ENCODE data around the gene EXOSC7. TPM values are rescaled to one million over a fixed set of nuclear protein-coding genes. Genes with fewer than 3 reads are reported as not detected.
"Not testable (repeated sequence)": the region's sequence is repeated elsewhere in the genome, so short reads cannot be mapped to it uniquely, and the experiment has no call there.

The EXOSC7 gene
- total RNA-seq, 2 donors from 2014 or later: 27.3 to 30.8 TPM

DNA sequence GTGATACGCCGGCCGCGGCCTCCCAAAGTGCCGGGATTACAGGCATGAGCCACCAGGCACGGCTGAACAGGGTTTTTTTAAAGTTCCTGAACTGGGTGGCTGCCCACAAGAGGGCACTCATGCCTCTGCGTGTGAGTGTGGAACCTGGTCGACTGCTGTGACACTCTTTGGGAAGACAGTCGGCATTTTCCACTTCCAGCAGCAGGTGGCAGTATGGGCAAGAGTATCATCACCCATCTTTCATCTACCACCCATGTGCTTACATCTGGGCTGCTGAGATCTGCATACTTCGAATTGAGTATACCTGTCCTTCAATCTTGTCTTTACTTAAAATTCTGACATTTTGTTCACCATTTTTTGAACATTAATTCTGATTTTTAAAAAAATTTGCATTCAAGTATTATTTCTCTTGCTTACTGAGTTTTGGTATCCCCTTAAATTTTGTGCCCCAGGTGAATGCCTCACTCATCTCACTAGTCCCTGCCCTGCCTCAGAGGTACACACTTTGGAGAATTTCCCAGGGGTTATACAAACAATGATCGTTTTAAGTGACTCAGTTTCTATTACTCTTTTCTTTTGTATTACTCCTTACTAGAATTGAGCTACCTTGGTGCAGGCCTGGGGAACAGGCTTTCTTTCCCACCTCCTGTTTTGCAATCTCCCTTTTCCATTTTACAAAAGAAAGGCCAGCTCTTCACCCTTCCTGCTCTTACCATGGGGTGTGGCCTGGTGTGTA lies 61.8 kb downstream of the EXOSC7 start:
- peak; percentile 96 for DNase-seq (ENCODE audit: low spot score)
- intact Hi-C loops (cut with DNase I): loop anchor here in 1 of 2 donors (5.0 to 10.0 kb wide), 5 partner anchors 63 to 627 kb away; partner anchors contain the start of genes EXOSC7 and ZDHHC3

DNA sequence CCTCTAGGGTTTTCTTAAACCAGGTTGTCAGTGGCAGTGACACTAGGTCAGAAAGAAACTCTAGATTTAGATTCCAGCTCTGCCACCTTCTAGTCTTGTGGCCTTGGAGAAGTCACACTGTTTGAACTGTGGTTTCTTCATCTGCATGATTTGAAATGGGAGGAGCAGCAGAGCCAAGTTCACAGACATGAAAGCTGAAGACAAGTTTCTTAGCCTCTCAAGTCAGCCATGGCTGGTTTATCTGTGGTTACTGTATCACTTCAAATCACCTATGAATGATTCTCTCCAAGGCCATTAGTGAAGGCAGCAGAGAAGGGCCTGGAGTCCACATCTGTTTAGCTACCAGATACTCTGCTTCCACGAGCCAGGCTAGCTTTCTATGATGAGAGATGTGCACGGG lies 65.6 kb downstream of the EXOSC7 start:
- no peak for DNase-seq (ENCODE audit: low spot score)
- intact Hi-C loops (cut with DNase I): loop anchor here in 1 of 2 donors (2.0 to 10.0 kb wide), 3 partner anchors 53 to 456 kb away; no protein-coding TSS in a partner anchor

DNA sequence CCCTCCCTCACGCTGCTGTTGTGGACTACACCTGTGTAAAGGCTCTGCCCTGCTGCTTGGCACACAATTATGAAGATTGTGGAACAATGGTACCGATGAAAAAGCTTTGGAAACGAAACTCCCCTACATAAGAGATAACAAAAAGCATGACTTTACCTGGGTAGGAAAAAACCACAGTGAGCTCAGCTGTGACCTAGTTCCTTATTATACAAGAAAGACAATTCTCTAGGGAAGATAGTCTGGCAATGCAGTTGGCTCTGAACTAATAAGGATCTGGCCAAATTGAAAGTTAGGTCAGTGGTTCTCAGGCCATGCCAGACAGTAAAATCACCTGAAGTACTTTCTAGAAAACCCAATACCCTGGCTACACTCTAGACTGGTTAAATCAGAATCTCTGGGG lies 66.1 kb downstream of the EXOSC7 start:
- intact Hi-C loops (cut with DNase I): loop anchor here in 1 of 2 donors (5.0 to 10.0 kb wide), 2 partner anchors 173 to 455 kb away; no protein-coding TSS in a partner anchor
- DNase-seq (ENCODE audit: low spot score): no peak

DNA sequence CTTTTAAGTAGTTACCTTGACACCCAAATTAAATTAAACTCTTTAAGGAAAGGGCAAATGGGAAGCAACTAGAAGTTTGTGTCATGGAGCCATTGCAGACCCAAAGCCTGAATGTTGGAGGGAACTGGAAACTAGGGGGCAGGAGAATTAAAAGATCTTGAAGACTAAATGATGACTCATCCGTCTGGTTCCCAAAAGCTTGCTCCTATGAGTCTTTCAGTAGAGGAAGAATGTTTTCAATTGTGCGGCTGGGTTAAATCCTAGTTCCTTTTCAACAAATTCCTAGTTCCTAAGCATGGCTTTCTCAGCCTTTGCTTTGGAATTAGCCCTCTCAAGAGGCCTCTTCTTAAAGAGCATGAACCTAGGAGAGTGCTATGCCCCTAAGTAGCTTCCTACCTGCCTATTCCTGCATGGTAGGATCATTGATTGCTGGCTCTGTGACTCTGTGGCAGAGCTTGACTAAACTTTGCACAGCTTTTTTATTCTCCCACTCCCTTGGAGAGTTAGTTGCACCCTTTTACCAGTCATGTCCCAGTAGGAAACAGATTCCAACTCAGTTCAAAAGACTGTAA lies 67.8 kb downstream of the EXOSC7 start:
- DNase-seq (ENCODE audit: low spot score): no peak
- intact Hi-C loops (cut with DNase I): loop anchor here in 1 of 2 donors (5.0 to 10.0 kb wide), 2 partner anchors 171 to 453 kb away; no protein-coding TSS in a partner anchor

DNA sequence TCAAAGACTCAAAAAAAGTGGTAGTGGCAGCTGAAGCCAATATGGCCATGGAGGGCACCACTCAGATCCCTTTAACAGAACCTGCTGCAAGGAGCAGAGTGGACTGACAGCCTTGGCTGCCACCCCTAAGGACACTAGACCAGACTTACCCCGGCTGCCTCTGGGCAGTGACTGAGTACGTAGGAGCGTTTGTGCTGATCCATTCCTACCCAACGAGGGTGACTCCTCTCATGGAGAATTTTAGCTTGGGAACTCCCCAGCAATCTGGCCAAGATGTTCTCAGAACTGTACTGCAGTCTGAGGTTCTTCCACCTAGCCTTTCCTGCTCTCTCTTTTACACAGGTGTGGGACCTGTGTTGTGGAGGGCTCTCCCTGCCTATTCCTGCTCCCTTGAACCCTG lies 72.2 kb downstream of the EXOSC7 start:
- no peak for DNase-seq (ENCODE audit: low spot score)
- intact Hi-C loops (cut with DNase I): loop anchor here in 1 of 2 donors (10.0 kb wide), 1 partner anchor 167 kb away; no protein-coding TSS in a partner anchor

DNA sequence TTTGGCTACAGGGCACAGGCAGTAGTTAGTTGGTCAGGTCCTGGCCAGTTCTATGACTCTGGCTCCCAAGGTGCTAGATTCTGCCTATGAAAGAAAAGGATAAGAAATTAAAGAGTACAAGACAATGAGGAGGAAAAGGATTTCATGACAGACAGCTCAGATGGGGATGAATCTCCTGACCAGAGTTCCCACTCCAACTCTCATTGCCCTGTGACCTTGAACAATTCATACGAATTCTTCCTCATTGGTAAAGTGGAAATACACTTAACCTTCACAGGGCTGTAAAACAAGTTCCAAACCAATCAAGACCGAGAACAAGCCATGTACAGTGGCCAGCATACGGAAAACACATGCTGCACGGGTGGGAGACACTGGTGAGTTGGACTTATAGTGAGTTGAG lies 73.8 kb downstream of the EXOSC7 start:
- intact Hi-C loops (cut with DNase I): loop anchor here in 1 of 2 donors (10.0 kb wide), 1 partner anchor 165 kb away; no protein-coding TSS in a partner anchor
- no peak for DNase-seq (ENCODE audit: low spot score)

DNA sequence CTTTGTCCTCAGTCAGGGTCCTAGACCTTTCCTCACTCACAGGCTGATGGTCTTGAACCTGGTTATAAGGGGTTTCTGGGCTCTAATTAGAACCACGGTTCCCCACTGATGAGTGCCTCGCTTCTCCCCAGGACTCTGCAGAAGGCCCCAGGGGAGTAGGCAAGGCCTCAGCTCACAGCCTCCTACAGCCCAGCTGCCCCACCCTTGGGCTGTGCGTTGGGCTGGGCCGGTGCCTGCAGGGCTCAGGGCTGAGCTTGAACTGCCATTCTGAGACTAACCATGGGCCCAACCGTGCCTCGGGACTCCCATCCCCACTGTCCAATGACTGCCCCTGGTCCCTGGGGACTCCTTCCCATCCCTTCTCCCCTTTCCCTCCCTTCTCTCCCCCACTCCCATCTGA lies 75.6 kb downstream of the EXOSC7 start:
- no peak for DNase-seq (ENCODE audit: low spot score)
- intact Hi-C loops (cut with DNase I): no loop called here

DNA sequence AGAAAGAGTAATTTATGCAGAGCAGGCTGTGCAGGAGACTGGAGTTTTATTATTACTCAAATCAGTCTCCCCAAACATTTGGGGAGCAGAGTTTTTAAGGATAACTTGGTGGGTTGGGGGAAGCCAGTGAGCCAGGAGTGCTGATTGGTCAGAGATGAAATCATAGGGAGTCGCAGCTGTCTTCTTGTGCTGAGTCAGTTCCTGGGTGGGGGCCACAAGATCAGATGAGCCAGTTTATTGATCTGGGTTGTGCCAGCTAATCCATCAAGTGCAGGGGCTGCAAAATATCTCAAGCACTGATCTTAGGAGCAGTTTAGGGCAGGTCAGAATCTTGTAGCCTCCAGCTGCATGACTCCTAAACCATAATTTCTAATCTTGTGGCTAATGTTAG lies 77.8 kb downstream of the EXOSC7 start:
- DNase-seq (ENCODE audit: low spot score); intact Hi-C loops (cut with DNase I): not testable (repeated sequence)

DNA sequence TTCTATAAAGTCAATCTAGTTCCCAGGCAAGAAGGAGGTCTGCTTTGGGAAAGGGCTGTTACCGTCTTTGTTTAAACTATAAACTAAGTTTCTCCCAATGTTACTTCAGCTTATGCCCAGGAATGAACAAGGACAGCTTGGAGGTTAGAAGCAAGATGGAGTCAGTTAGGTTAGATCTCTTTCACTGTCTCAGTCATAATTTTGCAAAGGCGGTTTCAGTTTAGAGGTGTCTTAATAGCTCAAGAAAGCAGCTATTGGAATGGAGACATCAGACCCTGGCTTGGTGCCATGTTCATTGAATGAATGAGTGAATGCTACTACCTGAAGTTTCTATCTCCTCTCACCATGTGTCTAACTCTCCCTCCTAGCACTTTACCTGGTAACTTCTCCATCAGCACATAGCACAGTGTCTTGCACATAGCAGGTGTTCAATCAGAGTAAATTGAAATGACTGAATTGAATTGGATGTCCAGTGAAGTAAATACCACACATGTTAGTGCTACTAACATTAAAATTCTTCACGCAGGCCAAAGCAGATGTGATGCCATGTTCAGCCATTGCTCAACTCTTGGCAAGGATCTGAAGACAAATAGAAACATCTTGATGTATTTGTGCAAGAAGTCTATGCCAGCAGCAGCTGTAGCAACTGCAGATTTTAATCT lies 78.3 kb downstream of the EXOSC7 start:
- DNase-seq (ENCODE audit: low spot score): no peak

DNA sequence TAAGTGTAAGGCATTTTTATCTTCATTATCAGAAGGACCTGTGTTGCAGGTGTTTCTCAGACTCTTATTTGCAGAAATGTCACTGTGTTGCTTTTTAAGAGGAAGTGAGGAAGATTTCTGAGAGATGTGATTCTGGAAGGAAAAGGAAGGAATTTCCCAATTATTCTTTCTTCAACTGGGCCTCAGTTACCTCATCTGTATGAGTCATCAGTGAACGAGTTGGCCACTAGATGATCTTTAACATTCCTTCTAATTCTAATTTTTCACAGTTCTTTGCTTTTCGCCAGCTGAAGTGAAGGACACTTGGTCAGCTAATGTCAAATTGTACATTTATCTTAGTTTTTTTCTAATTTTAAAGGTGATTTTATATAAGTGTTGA lies 79.0 kb downstream of the EXOSC7 start:
- intact Hi-C loops (cut with DNase I): no loop called here

More for the DNA sequence above, 78.3 kb downstream of the EXOSC7 start:
- intact Hi-C loops (cut with DNase I): no loop called here

DNA sequence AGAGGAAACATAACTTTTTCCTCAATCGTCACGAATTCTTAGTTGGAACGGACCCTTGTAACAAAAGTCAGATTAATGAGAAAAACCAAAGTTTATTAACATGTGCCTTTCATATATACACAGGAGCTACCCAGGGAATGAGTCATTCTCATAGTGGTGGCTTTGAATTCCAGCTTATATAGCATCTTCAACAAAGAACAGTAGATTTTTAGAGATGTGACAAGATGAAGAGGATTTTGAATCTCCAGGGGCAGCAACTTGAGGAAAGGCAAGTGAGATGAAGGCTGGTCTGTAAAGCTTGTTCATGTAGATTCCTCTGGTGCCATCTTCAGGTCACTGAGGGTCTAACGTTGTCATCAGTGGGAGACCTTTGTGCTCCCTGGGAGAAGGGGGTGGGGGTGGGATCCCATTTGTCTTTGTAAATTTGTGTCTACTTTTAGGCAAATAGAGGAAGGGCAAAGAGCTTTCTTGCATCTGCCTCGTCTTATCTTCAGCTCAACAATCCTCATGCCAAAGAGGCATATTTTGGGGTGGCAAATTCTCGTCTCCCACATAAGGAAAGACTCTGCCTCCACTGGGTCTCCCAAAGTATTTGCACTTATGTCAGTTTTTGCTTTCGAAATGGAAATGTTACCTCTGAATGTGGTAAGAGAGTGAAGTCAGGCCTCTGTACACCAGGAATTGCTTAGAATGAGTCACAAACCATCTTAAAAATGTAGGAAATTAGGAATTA lies 79.5 kb downstream of the EXOSC7 start:
- intact Hi-C loops (cut with DNase I): no loop called here

More for the DNA sequence above, 79.0 kb downstream of the EXOSC7 start:
- no peak for DNase-seq (ENCODE audit: low spot score)

DNA sequence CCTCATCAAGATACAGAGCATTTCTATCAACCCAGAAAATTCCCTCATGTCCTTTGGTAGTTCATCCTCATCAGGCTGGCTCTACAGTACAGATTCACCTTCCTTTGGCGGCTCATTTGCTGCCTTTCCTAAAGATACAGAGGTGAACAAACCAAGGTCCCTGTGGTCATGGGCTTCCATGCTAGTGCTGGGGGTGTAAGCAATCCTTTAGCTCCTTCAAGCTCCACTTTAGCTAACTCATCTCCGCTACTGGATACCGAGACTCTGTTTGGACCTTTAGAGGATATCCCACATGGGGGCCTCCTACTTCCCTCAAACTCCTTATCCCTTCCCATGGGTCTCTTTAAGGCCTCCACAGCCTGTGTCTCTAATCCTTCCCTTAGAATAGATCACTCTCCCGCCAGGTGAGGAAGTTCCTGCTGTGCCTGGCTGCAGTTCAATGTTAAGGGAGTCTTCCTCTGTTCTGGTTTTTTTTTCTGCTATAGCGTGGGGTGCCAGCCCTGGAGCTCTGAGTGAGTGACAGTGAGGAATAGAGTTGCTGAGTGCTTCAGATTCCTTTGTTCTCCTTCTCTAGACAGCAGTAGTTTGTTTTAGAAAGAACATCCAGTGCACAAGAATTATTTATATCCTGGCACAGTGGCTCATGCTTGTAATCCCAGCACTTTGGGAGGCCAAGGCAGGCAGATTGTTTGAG lies 80.7 kb downstream of the EXOSC7 start:
- intact Hi-C loops (cut with DNase I): no loop called here
- no peak for DNase-seq (ENCODE audit: low spot score)

More for the DNA sequence above, 79.5 kb downstream of the EXOSC7 start:
- DNase-seq (ENCODE audit: low spot score): no peak

DNA sequence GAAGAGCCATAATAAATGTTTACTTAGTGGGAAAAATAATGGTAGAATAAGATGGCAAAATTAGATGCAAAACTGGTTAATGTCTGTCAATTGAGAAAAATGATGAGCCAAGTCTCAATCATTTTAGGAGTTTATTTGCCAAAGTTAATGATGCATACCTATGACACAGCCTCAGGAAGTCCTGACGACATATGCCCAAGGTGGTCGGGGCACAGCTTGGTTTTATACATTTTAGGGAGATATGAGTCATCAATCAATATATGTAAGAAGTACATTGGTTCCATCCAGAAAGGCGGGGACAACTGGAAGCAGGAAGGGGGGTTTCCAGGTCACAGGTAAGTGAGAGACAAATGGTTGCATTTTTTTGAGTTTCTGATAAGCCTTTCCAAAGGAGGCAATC lies 81.5 kb downstream of the EXOSC7 start:
- intact Hi-C loops (cut with DNase I): no loop called here
- DNase-seq (ENCODE audit: low spot score): no peak

DNA sequence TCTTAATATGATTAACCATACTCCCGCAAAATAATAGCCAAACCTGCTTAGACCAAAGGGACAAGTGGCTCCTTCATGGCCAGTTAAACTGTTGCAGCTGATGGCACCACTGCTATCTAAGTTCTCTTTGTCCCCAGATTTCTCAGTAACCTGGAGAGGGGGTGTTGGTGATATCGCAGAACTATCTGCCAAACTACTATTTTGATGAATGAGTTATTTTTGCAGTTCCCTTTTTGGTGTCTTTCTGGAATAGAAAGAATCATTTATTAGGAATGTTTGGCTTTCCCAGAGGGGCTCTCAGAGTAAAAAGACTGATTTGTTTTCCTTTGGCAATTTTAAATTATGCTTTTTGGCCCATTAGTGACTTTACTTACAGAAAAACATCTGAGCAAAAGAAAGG lies 83.1 kb downstream of the EXOSC7 start:
- intact Hi-C loops (cut with DNase I): no loop called here
- no peak for DNase-seq (ENCODE audit: low spot score)

DNA sequence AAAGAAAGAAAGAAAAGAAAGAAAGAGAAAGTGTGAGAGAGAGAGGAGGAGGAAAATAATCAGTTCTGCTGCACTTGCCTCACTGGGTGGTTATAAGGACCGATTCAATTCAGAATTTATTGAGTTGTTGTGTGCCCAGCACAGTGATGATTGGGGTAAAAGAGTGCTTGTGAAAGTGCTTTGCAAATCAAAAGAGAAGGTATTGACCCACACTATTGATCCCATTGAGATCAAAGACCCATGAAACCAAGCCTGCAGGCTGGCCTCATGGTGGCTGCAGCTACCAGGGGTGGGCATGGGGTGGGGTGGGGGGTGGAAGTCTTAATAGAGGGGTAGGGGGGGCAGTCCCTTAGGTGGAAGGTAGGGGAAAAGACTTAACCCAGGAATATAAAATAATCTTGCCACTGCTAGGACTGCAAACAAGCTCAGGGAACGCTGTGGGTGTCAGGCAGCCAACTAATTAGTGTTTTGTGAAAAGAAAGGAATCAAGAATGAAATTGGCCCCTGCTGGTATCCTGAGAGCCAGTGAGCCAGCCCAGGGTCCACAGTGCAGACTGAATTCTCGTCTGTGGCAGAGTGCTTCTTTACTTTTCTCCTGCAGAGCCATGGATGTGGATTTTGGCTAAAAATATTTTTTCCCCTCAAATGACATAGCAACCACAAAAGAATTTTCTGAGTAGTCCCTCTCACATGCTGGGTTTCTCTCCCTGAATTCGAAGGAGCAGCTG lies 84.3 kb downstream of the EXOSC7 start:
- intact Hi-C loops (cut with DNase I): no loop called here
- no peak for DNase-seq (ENCODE audit: low spot score)
